ENCODE data around the gene CYFIP2. TPM values are rescaled to one million over a fixed set of nuclear protein-coding genes. Genes with fewer than 3 reads are reported as not detected.
A peak's percentile ranks its signal among the peaks of the same experiment; 100 is the strongest.

CYFIP2 gene
- total RNA-seq, 1 donor from 2014 or later, result 36.6 TPM

GRCh38 chr5:157278319-157279037, 12.6 kb downstream of the CYFIP2 start:
- ATAC-seq (no peak), DNase-seq (no peak)
- peaks cover 8% of the 10 kb centered on the region for H3K4me1 ChIP-seq
- no peaks in the 10 kb centered on the region for H3K9me3 ChIP-seq
- TF ChIP-seq CTCF (IDR thresholded peaks at IDR 0.05), result no peak
- no peak overlapping the region for H3K27ac ChIP-seq
- intact Hi-C loops (cut with DNase I), result no loop called here
- no peak overlapping the region for H3K4me3 ChIP-seq
- H3K36me3 ChIP-seq, result no peaks in the 10 kb centered on the region
- H3K27me3 ChIP-seq (ENCODE audit: low read depth), result no peaks in the 10 kb centered on the region

GRCh38 chr5:157279605-157280239, 13.8 kb downstream of the CYFIP2 start:
- H3K36me3 ChIP-seq, result no peaks in the 10 kb centered on the region
- no peak overlapping the region for H3K4me3 ChIP-seq
- TF ChIP-seq CTCF (IDR thresholded peaks at IDR 0.05), result no peak
- DNase-seq (no peak), ATAC-seq (no peak)
- intact Hi-C loops (cut with DNase I), result no loop called here
- H3K9me3 ChIP-seq, result no peaks in the 10 kb centered on the region
- no peak overlapping the region for H3K27ac ChIP-seq
- no peaks in the 10 kb centered on the region for H3K27me3 ChIP-seq (ENCODE audit: low read depth)
- H3K4me1 ChIP-seq, result peaks cover 8% of the 10 kb centered on the region

GRCh38 chr5:157280927-157281326, 15.0 kb downstream of the CYFIP2 start:
- H3K27me3 ChIP-seq (ENCODE audit: low read depth), result no peaks in the 10 kb centered on the region
- H3K4me1 ChIP-seq, result peaks cover 8% of the 10 kb centered on the region
- ATAC-seq, result no peak
- TF ChIP-seq CTCF (IDR thresholded peaks at IDR 0.05), result no peak
- H3K36me3 ChIP-seq, result no peaks in the 10 kb centered on the region
- H3K9me3 ChIP-seq, result no peaks in the 10 kb centered on the region
- H3K27ac ChIP-seq, result no peak overlapping the region
- DNase-seq, result no peak
- no peak overlapping the region for H3K4me3 ChIP-seq
- intact Hi-C loops (cut with DNase I), result no loop called here

GRCh38 chr5:157282150-157282549, 16.2 kb downstream of the CYFIP2 start:
- ATAC-seq (no peak), DNase-seq (no peak)
- Histone ChIP-seq H3K36me3 (peaks cover 8% of the 10 kb centered on the region), H3K27me3 (ENCODE audit: low read depth) (no peaks in the 10 kb centered on the region), H3K4me3 (no peak overlapping the region), H3K4me1 (peaks cover 8% of the 10 kb centered on the region), H3K9me3 (no peaks in the 10 kb centered on the region), H3K27ac (no peak overlapping the region)
- intact Hi-C loops (cut with DNase I), result no loop called here
- no peak for TF ChIP-seq CTCF (IDR thresholded peaks at IDR 0.05)

GRCh38 chr5:157283434-157283833, 17.5 kb downstream of the CYFIP2 start:
- Histone ChIP-seq H3K4me3 (no peak overlapping the region), H3K27ac (no peak overlapping the region), H3K27me3 (ENCODE audit: low read depth) (no peaks in the 10 kb centered on the region), H3K9me3 (no peaks in the 10 kb centered on the region), H3K36me3 (peaks cover 14% of the 10 kb centered on the region), H3K4me1 (peaks cover 8% of the 10 kb centered on the region)
- DNase-seq (no peak), ATAC-seq (peak in 1 of 2 donors; percentile 65)
- no peak for TF ChIP-seq CTCF (IDR thresholded peaks at IDR 0.05)
- intact Hi-C loops (cut with DNase I), result no loop called here

All from lower lobe of right lung (tissue), 2 donors.